Suprapubic skin (tissue), 3 donors: ENCODE measurements around the gene LPP.

ENCODE experiments used
- EP300 ChIP-seq: sonication (generic); formaldehyde crosslinking; IDR thresholded peaks from one replicate; pipeline ENCODE4 v1.6.1; 2017; ENCODE audit warnings: antibody characterized with exemption
- TF ChIP-seq, protein P1 (sequence below), 2 donors: fragments of 200-600 bp in 1 of 2; fragments of 450-650 bp in 1 of 2; sonication (generic) in 1 of 2; IDR thresholded peaks; one replicate each; pipeline ENCODE4 v1.5.1; 2016 to 2019; ENCODE audit warnings: antibody characterized with exemption in 2 of 2, mild to moderate bottlenecking in 1 of 2, moderate library complexity in 1 of 2

DNA sequence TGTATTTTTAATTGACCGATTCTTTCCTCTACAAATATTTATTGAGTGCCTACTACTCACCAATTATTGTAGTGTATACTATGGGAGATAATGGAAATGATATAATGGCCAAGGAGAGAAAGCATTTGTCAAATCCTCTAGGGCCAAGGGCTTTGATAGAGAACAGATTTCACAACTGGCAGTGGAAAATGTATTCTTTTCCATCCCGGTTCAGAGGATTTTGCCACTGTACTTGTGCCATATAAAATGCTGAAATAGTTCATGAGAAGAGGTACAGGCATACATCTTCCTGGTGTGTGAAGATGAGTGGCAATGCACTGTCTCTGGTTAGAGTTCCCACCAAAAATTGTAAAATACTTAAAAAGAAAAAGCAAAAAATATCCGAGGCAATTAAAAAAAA, 566.3 kb downstream of the LPP start:
- TF ChIP-seq, protein P1, sequence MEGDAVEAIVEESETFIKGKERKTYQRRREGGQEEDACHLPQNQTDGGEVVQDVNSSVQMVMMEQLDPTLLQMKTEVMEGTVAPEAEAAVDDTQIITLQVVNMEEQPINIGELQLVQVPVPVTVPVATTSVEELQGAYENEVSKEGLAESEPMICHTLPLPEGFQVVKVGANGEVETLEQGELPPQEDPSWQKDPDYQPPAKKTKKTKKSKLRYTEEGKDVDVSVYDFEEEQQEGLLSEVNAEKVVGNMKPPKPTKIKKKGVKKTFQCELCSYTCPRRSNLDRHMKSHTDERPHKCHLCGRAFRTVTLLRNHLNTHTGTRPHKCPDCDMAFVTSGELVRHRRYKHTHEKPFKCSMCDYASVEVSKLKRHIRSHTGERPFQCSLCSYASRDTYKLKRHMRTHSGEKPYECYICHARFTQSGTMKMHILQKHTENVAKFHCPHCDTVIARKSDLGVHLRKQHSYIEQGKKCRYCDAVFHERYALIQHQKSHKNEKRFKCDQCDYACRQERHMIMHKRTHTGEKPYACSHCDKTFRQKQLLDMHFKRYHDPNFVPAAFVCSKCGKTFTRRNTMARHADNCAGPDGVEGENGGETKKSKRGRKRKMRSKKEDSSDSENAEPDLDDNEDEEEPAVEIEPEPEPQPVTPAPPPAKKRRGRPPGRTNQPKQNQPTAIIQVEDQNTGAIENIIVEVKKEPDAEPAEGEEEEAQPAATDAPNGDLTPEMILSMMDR (IDR thresholded peaks at IDR 0.05) = no peak
- no peak for TF ChIP-seq EP300
